GM21619 (cell line): Measurements from ENCODE around the gene A2ML1.
A peak's percentile ranks its signal among the peaks of the same experiment; 100 is the strongest.
"Not testable (repeated sequence)": the region's sequence is repeated elsewhere in the genome, so short reads cannot be mapped to it uniquely, and the experiment has no call there.

ENCODE experiments used
- ATAC-seq: cut with Tn5 transposase; IDR thresholded peaks from one replicate; pipeline ENCODE4 v1.9.1; 2021; ENCODE audit not compliant: unreplicated experiment

Gene A2ML1

DNA sequence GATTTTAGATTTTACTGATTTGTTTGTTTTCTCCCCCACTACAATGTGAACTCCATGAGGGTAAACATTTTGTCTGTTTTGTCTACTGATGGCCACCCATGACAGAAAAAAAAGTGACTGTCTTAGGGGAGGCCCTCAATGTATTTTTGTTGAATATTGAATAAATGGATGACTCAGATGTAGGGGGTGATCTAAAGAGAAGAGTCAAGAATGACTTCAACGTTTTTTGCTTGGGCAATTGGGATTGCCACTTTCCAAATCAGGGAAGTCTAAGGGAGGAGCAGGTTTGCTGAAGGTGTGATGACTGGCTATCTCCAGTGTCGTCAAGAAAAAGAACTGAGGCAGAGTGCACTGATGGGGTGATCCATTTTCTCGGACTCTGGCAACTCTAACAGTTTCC lies 81.2 kb downstream of the A2ML1 start:
- ATAC-seq, result no peak

DNA sequence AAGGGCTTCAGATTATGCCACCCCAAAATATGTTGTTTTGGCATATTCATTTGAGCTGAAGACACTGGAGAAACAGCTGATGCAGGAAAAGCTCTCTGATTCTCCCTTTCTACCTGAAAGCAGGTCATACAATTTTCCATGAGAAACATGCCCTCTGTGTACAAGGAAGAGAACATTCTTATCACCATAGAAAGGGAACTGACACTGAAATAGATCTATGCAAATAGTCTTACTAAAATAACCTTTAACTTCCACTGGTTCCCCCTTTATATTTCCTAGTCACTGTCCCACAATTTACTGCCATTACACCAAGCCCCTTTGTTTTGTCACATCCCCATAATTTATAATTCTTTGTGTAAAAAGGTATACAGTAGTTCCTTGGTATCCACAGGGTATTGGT lies 82.2 kb downstream of the A2ML1 start:
- no peak for ATAC-seq

DNA sequence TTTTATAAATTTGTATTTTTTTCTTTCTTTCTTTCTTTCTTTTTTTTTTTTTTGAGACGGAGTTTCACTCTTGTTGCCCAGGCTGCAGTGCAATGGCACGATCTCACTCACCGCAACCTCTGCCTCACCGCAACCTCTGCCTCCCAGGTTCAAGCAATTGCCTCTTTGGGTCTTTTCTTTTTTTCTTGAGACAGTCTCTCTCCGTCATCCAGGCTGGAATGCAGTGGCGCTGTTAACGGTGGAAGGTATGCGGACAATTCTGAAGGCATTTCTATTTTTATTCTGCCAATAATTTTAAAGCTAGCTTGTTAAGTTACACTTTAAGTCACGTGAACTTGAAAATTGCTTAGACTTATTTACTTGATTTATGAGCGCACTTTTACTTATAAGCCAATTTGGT lies 83.1 kb downstream of the A2ML1 start:
- ATAC-seq, result no peak

DNA sequence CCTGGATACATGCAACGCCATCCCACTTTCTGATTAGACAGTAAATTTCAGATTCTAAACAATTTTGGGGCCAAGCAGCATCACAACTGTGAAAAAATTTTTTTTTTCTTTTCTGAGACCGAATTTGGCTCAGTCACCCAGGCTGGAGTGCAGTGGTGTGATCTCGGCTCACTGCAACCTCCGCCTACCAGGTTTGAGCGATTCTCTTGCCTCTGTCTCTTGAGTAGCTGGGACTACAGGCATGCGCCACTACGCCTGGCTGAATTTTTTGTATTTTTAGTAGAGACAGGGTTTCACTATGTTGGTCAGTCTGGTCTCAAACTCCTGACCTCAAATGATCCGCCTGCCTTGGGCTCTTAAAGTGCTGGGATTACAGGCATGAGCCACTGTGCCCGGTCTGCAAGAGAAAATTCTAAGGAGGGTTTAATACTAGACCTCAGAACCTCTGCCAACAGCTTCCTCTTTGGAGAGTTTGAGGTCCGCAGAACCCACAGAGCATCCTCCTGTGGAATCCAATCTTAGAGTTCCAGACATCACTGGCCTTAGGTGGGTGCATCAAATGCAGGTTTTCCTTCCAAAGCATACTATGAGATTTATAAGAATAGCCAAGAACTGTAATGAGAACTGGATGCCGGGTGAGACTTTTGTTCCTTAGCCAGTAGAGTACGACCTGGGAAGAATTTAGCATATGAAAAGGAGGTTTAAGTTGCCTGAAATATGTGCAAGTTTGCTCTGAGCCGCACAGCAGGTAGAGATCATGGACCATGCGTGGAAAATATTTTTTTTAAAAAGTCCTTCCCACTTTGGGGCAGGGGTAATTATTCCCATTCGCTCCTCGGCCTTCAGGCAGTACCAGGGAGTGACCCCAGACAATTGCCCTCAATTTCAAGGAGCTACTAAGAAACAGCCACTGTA lies 84.1 kb downstream of the A2ML1 start:
- ATAC-seq, result no peak

DNA sequence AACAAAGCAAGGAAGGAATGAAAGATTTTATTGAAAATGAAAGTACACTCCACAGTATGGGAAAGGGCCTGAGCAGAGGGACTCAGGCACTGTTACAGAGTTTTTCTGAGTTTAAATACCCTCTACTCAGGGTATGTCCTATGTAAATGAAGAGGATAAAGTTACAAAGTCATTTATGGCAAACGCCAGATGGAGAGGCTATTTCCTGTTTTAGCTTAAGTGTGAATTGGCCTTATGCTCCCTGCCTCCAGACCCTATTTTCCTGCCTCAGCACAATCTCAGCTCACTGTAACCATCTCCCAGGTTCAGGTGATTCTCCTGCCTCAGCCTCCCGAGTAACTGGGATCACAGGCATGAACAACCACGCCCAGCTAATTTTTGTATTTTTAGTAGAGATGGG lies 85.1 kb downstream of the A2ML1 start:
- no peak for ATAC-seq

DNA sequence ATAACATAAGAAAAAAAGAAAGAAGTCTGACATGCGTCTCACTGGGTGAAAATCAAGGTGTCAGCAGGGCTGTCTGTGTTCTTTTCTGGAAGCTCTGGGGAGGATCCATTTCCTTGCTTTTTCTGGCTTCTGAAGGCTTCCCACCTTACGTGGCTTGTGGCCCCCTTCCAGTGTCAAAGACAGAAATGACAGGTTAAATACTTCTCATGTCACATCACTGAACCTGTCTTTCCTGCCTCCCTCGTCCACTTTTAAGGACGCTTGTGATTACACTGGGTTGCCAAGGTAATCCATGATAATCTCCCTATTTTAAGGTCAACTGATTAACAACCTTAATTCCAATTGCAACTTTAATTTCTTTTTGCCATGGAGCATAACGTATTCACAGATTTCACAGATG lies 87.3 kb downstream of the A2ML1 start:
- ATAC-seq, result no peak

DNA sequence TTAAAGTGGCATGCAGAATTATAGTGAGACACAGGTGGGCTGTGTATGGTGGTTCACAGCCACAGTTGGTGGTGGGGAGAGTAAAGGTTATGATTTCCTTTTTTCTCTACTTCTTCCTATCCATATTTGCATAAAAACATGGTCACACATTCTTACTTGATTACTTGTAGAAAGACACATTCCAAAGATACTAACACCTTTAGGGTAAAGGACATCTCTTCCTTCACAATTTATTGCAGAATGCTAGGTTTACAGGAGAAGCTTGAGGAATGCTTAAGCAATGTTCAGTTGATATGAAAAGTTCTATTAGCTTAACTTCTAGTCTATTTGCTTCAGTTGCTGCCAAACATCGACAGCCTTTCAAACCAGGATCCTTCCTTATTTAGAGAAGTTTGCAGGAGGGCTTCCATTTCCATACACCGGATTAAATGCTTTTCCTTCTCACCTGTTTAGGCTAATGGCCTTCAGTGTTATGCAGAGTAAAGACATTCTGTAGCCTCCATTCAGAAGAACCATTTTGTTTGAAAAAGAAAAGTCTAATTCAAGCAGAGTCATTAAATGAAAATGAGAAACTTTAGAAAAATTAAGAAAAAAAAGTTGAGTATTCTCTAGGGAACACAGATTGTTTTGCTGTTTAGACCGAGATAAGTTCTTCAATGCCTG lies 89.3 kb downstream of the A2ML1 start:
- no peak for ATAC-seq

DNA sequence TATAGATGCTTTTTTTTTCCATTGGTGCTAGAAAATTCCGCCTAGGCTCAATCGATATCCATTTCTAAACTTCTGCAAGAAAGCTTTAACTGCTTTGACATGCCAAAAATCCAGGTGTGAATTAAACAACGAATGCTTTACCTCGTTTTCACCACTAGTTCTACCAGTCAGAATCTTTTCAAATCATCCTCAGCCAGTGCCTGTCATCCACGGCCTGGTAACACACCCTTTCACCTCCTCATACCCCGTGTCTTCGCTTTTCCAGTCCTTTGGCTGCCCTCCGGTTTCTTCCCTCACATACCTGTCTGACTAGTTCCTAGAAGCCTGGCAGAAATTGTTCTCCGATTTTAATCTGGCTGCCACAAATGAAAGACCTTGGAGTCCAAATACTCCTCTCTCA lies 90.5 kb downstream of the A2ML1 start:
- ATAC-seq, result no peak

DNA sequence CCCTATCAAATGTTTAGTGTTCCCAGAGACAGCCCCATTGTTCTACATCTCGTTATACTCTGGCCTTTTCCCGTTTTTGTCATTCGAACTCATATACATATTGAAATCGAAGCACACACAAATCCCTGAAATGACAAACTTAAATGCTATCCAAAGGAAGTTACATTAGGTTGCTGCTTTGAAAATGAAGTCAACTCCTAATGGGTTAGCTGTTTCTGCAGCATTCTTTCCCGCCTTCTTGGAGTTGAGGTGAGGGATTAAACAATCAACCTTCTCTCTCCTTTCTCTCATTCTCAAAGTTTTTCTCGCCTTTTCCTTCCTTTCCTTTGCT lies 91.2 kb downstream of the A2ML1 start:
- no peak for ATAC-seq

DNA sequence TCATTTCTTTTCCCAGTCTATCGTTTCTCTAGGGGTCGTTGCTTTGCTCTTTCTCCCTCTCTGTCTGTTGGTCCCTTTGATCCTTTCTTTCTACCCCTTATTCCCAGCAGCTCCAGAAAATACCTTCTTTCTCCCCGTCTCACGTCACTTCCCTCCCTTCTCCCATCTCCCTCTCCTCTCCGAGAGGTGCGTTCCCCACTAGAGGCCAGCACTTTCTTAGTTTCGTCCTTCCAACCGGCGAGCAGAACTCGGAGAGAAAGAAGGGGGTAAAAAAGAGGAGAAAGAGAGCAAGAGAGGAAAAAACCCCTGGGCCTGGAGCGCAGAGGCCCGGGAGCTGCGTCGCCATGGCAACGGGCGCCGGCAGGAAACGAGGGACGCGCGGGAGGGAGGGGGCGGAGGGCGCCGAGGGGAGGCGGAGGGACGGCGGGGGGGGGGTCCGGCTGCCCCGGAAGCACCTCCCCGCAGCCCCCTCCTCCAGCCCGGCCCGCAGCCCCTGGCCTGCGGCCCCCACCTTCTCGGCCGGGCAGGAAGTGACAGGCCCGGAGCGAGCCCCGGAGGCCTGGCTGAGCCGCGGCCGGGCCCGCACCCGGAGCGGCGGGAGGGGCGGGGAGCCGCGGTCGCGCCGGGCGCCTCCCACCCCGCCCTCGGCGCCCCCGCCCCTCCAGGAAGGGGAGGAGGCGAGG lies 91.8 kb downstream of the A2ML1 start, which contains the start of gene PHC1:
Gene PHC1 (plus strand): TSS at position 477 of the 683 bp plus-strand sequence. CDS start 3,169 bp downstream, outside the sequence.
- ATAC-seq, result peak; percentile 53

DNA sequence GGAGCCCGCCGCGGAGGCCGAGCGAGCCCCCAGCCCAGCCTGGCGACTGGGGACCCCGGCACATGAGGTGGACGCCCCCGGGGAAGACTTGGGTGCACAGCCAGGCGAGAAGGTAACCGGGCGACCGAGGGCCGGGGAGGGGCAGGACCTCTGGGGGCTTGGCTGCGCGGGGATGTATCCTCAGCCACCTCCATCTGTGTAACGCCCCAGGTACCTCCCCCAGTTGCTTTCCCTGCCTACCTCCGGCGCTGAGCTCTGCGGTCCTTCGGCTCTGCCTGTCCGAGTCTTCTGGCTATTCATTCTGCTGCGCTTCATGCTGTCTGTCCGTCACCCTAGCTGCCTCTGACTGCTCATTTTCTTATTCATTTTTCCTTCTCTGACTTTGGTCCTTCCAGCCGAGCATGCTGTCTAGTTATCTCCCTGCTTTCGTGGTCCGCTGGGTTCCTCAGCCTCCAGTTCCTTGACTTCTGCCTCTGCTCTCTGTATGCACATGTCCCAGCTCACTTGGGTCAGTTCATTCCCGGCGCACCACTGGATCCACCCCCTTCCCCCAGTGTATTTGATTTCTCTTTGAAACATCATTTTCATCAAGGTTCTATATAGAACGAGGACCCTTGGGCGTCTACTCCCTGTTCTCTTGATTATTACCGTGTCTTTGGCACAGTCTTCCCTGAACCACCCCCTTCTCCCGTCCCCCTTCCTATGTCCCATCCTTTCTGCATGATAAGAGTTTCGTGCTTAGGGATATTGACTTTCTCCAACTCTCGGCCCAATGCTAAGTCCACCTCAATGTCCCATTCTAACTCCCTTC lies 92.5 kb downstream of the A2ML1 start:
- peak; percentile 66 for ATAC-seq

DNA sequence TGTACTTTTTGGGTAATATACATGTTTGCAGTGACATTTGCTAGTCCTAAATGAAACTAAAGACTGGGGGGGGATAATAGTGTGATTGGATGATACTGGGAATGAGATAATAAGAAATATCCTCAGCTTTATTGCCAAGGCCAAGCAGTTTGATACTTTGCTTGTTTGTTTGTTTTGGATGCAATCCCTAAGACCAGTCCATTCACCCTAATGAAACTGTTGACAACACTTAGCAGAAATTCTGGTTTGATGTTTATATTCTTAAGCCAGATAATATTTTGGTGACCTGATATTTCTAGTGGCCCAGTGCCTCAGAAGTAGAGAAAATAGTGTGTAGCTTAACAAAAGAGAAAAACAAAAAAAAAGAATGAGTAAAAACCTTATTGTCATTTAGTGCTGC lies 93.7 kb downstream of the A2ML1 start:
- no peak for ATAC-seq

DNA sequence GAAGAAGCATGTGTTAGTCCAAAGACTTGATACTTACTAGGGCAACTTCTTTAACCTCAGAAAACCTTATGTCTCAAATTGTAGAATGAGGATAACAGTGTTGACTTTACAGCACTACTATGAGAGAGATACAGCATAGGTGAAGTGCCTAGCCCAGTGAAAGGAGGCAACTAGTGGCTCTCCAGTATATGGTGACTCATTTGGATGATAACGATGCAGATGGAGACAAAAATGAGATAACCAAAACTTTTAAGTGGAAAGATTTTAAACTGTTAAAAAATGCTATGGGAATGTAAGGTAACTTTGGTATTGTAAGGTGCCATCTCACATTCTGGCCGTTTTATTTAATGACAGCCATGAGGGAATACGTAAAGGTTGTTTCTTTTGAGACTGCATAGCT lies 94.6 kb downstream of the A2ML1 start:
- no peak for ATAC-seq

DNA sequence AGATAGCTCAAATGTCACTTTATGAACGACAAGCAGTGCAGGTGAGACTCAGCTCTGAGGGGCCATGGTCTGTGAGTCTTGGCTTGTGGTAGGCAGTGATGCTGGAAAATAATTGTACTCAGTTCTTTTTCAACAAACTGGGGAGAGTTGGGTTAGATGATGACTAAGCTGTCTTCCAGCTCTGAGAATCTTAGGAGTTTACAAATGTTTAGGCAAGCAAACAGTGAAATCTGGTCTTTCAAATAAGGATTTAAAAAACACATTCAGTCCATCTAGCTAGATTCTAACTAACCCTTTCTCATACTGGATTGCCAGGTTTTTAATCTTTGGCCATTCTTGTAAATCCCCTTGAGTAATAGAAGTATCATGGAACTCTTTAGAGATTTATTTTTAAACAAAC lies 95.3 kb downstream of the A2ML1 start:
- no peak for ATAC-seq

DNA sequence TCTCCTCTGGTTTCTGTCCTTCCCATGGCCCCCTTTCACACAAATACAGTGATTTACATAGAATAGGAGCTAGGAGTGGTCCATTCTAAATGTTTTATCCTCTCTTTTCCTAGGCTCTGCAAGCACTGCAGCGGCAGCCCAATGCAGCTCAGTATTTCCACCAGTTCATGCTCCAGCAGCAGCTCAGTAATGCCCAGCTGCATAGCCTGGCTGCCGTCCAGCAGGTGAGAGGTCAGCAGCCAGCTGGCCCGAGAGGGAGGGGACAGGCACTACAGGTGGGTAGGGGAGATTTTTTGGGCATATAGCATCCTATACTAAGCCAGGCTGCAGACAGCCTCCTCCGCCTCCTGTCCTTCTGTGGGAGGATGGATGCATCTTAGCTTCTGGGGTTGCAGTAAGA lies 97.2 kb downstream of the A2ML1 start:
- ATAC-seq, result not testable (repeated sequence)

DNA sequence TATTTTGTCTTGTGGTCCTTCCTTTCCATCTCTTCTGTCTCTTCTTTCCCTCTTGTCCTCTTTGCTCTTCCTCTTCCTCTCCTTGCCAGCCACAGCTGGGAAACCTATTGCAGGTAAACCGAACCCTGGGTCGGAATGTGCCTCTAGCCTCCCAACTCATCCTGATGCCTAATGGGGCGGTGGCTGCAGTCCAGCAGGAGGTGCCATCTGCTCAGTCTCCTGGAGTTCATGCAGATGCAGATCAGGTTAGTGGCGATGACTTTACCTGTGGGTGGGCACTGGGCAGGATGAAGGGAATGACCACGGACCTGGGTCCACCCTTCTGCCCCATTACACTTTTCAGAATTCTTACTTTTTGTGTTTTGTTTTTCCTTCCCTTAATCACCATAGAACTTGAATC lies 100.1 kb downstream of the A2ML1 start:
- ATAC-seq, result no peak
